CD14-positive monocyte (primary cell): ENCODE measurements around the gene DENND5B. TPM values are rescaled to one million over a fixed set of nuclear protein-coding genes. Genes with fewer than 3 reads are reported as not detected.

Experiments
- DNase-seq, 3 donors: peaks; one replicate each; pipeline ENCODE4 v3.0.0-alpha.2; 2011 to 2022
- H2AFZ ChIP-seq: 2 replicates; pipeline ENCODE4 v1.6.0; 2012; ENCODE audit warnings: mild to moderate bottlenecking, low read depth, low read length, inconsistent platforms; ENCODE audit not compliant: insufficient read depth, poor library complexity, severe bottlenecking
- H3K27ac ChIP-seq, 2 donors: 1 replicate in 1 of 2; 2 replicates in 1 of 2; pipeline ENCODE4 v1.5.1; 2012 to 2013; ENCODE audit warnings: low read length in 2 of 2, control low read depth in 1 of 2, inconsistent platforms in 1 of 2, low read depth in 1 of 2, mild to moderate bottlenecking in 1 of 2
- H3K27me3 ChIP-seq, 2 donors: one replicate each; pipeline versions ENCODE4 v1.6.0 to v1.6.1; 2011 to 2013; ENCODE audit warnings: low read length in 2 of 2; ENCODE audit not compliant: control insufficient read depth in 2 of 2, insufficient read depth in 2 of 2
- H3K36me3 ChIP-seq, 2 donors: replicated peaks in 1 of 2; 1 replicate in 1 of 2; 2 replicates in 1 of 2; pipeline versions ENCODE4 v1.5.1 to v1.6.1; 2012 to 2013; ENCODE audit warnings: low read length in 2 of 2, control low read depth in 1 of 2, inconsistent platforms in 1 of 2, mild to moderate bottlenecking in 1 of 2; ENCODE audit not compliant: insufficient read depth in 2 of 2, control insufficient read depth in 1 of 2
- H3K4me1 ChIP-seq, 2 donors: 1 replicate in 1 of 2; 2 replicates in 1 of 2; pipeline versions ENCODE4 v1.5.1 to v1.6.1; 2012 to 2013; ENCODE audit warnings: low read length in 2 of 2, control low read depth in 1 of 2, inconsistent platforms in 1 of 2, mild to moderate bottlenecking in 1 of 2, moderate library complexity in 1 of 2; ENCODE audit not compliant: insufficient read depth in 2 of 2, control insufficient read depth in 1 of 2
- H3K4me2 ChIP-seq: replicated peaks from 2 replicates; pipeline ENCODE3; 2012; ENCODE audit warnings: low read length, moderate library complexity, mild to moderate bottlenecking; ENCODE audit not compliant: poor library complexity, severe bottlenecking; ENCODE audit errors: extremely low read depth
- H3K4me3 ChIP-seq, 3 experiments: fragments of 200-600 bp in 1 of 3; sonication (generic) in 1 of 3; replicated peaks in 1 of 3; 1 replicate in 2 of 3; 2 replicates in 1 of 3; pipeline ENCODE4 v1.5.1; 2011 to 2013; ENCODE audit warnings: low read length in 3 of 3, mild to moderate bottlenecking in 3 of 3, control low read depth in 2 of 3, low read depth in 2 of 3, inconsistent platforms in 1 of 3, moderate library complexity in 1 of 3
- H3K79me2 ChIP-seq: 2 replicates; pipeline ENCODE4 v1.6.0; 2012; ENCODE audit warnings: mild to moderate bottlenecking, control low read depth, inconsistent platforms, low read length, moderate library complexity; ENCODE audit not compliant: insufficient read depth
- H3K9ac ChIP-seq: 2 replicates; pipeline ENCODE4 v1.6.0; 2017; ENCODE audit warnings: low read length, mild to moderate bottlenecking; ENCODE audit not compliant: insufficient read depth, poor library complexity, severe bottlenecking
- H3K9me3 ChIP-seq, 2 donors: replicated peaks in 1 of 2; 1 replicate in 1 of 2; 2 replicates in 1 of 2; pipeline versions ENCODE4 v1.5.1 to v1.6.1; 2012 to 2013; ENCODE audit warnings: low read length in 2 of 2, control low read depth in 1 of 2; ENCODE audit not compliant: control insufficient read depth in 1 of 2, insufficient read depth in 1 of 2
- H4K20me1 ChIP-seq: 2 replicates; pipeline ENCODE4 v1.6.0; 2012; ENCODE audit warnings: mild to moderate bottlenecking, low read length, control low read depth, moderate library complexity; ENCODE audit not compliant: insufficient read depth
- H3K27ac Mint-ChIP-seq, 7 donors: one replicate each; pipeline ENCODE4 v1.8.0; 2020; ENCODE audit warnings: mild to moderate bottlenecking in 7 of 7, mixed read lengths in 7 of 7, moderate library complexity in 6 of 7, inconsistent platforms in 2 of 7
- H3K27me3 Mint-ChIP-seq, 3 donors: one replicate each; pipeline ENCODE4 v1.8.0; 2021 to 2022; ENCODE audit warnings: low read depth in 3 of 3, mild to moderate bottlenecking in 3 of 3, mixed read lengths in 3 of 3, moderate library complexity in 3 of 3, inconsistent platforms in 1 of 3
- H3K36me3 Mint-ChIP-seq, 2 donors: one replicate each; pipeline ENCODE4 v1.8.0; 2020; ENCODE audit warnings: mixed read lengths in 2 of 2, inconsistent platforms in 1 of 2, mild to moderate bottlenecking in 1 of 2
- H3K4me1 Mint-ChIP-seq: one replicate; pipeline ENCODE4 v1.8.0; 2020; ENCODE audit warnings: mild to moderate bottlenecking, mixed read lengths
- H3K4me3 Mint-ChIP-seq, 2 donors: one replicate each; pipeline ENCODE4 v1.8.0; 2020; ENCODE audit warnings: mild to moderate bottlenecking in 2 of 2, mixed read lengths in 2 of 2, moderate library complexity in 1 of 2
- H3K9me3 Mint-ChIP-seq, 7 donors: one replicate each; pipeline ENCODE4 v1.8.0; 2020 to 2022; ENCODE audit warnings: mixed read lengths in 7 of 7, mild to moderate bottlenecking in 6 of 7, moderate library complexity in 6 of 7, inconsistent platforms in 2 of 7
- WGBS: methylation state at CpG from one replicate; pipeline ENCODE4 v1.1.5; 2013; ENCODE audit warnings: missing lambda C conversion rate; ENCODE audit not compliant: insufficient coverage; 5-methylcytosine and 5-hydroxymethylcytosine counted together
- intact Hi-C, 2 donors: fragments of 100-400 bp; cut with micrococcal nuclease; formaldehyde crosslinking; loops; one replicate each; pipeline versions ENCODE4 v1.15.0 to v1.15.1; 2023
- polyA plus RNA-seq, 3 donors: library from polyadenylated mRNA; depleted of rRNA in 1 of 3; unstranded in 2 of 3; stranded (reverse) in 1 of 3; fragments of 300-500 nt in 2 of 3; fragments of >200 nt in 1 of 3; fragmentation: Illumina TruSeq in 2 of 3; gene quantifications; 1 replicate in 2 of 3; 2 replicates in 1 of 3; pipeline ENCODE4 v1.2.3, GENCODE V29; 2012 to 2021
- TF ChIP-seq, protein P1 (sequence below): fragments of 200-600 bp; IDR thresholded peaks from one replicate; pipeline ENCODE4 v1.8.0; 2022; ENCODE audit warnings: antibody characterized with exemption, mild to moderate bottlenecking

The DENND5B gene
- polyA plus RNA-seq, 3 donors, result 0.23 to 0.36 (median 0.36) TPM

DNA sequence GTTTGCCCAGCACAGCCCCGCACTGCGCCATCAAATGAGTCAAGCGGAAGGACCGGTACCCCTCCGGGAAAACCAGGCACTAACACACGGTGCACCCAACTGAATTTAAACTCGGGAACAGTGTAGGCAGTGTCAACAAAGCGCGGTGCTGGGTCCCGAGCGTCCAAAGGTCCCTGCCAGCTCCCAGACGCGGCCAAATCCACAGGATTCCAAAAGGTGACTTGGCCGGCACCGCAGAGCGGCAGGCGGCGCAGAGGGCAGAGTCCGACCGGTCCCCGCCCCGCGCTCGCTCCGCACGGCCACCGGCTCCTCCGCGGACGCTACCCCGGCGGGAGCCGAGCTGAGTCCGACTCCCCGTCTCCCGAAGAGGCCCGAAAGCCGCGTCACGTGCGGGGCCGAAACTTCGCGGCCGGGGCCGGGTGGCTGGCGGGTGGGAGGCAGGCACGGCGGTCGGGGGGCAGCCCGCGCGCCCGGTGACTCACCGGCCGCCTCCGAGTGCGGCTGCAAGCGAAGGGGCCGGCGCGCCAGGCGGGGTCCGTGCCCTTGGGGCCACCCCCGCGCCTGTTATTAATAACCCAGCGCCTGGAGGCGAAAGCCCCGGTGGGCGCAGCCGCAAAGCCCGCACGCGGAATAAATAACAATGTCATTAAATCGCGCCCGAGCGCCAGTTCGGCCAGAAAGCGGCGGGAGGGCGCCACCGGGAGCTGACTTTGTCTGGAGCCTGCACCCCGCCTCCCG is 863 bp downstream of the DENND5B start:
- under 1% methylated on average over 84 of the region's 85 CpGs for WGBS
- Histone ChIP-seq H3K4me3 (peak overlapping the region; percentile 49 to 89 (median 68)), H3K36me3 (no peaks in the 10 kb centered on the region), H3K9me3 (no peaks in the 10 kb centered on the region), H3K4me2 (peak overlapping the region; percentile 98), H3K9ac (peak overlapping the region; percentile 75), H4K20me1 (no peaks in the 10 kb centered on the region), H3K27me3 (peaks cover 11 to 17% of the 10 kb centered on the region in 2 donors), H2AFZ (peak overlapping the region; percentile 92), H3K4me1 (peaks cover 10 to 16% of the 10 kb centered on the region in 2 donors), H3K27ac (peak overlapping the region in 1 of 2 donors; percentile 50), H3K79me2 (peaks cover 4% of the 10 kb centered on the region)
- Mint-ChIP-seq H3K9me3 (peaks cover 0 to 9% (median 0%) of the 10 kb centered on the region in 7 donors), H3K27ac (peak overlapping the region in 4 of 7 donors; percentile 24 to 58 (median 35)), H3K36me3 (peaks cover 0 to 4% of the 10 kb centered on the region in 2 donors), H3K4me3 (peak overlapping the region; percentile 96 to 99), H3K4me1 (peaks cover 15% of the 10 kb centered on the region), H3K27me3 (peaks cover 17 to 37% (median 25%) of the 10 kb centered on the region in 3 donors)
- intact Hi-C loops, result no loop called here
- TF ChIP-seq, protein P1, sequence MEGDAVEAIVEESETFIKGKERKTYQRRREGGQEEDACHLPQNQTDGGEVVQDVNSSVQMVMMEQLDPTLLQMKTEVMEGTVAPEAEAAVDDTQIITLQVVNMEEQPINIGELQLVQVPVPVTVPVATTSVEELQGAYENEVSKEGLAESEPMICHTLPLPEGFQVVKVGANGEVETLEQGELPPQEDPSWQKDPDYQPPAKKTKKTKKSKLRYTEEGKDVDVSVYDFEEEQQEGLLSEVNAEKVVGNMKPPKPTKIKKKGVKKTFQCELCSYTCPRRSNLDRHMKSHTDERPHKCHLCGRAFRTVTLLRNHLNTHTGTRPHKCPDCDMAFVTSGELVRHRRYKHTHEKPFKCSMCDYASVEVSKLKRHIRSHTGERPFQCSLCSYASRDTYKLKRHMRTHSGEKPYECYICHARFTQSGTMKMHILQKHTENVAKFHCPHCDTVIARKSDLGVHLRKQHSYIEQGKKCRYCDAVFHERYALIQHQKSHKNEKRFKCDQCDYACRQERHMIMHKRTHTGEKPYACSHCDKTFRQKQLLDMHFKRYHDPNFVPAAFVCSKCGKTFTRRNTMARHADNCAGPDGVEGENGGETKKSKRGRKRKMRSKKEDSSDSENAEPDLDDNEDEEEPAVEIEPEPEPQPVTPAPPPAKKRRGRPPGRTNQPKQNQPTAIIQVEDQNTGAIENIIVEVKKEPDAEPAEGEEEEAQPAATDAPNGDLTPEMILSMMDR, result no peak
- peak; percentile 25 to 43 (median 27) for DNase-seq

DNA sequence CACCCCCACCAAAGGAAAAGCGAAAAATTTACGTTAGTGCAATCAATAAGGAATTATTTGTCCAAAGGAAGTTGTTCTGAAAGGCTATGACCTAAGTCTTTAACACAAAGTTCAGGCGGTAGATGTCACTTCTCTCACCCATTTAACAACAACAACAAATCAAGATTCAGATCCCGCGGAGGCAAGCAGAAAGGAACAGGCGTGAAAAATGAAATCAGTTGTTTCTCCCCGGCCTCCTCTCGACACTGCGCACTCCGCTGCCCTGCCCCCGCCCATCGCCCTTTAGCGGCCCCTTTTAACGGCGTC is 1.4 kb downstream of the DENND5B start:
- Histone ChIP-seq H3K79me2 (peaks cover 4% of the 10 kb centered on the region), H2AFZ (peak overlapping the region; percentile 92), H3K36me3 (no peaks in the 10 kb centered on the region), H3K9me3 (no peaks in the 10 kb centered on the region), H4K20me1 (no peaks in the 10 kb centered on the region), H3K4me1 (peaks cover 10 to 16% of the 10 kb centered on the region in 2 donors), H3K27ac (peak overlapping the region in 1 of 2 donors; percentile 50), H3K4me3 (peak overlapping the region; percentile 49 to 89 (median 68)), H3K27me3 (peaks cover 11 to 17% of the 10 kb centered on the region in 2 donors), H3K4me2 (peak overlapping the region; percentile 98), H3K9ac (peak overlapping the region; percentile 75)
- Mint-ChIP-seq H3K4me1 (peaks cover 15% of the 10 kb centered on the region), H3K9me3 (peaks cover 0 to 11% (median 1%) of the 10 kb centered on the region in 7 donors), H3K4me3 (peak overlapping the region; percentile 96 to 99), H3K36me3 (peaks cover 0 to 4% of the 10 kb centered on the region in 2 donors), H3K27me3 (peaks cover 17 to 32% (median 22%) of the 10 kb centered on the region in 3 donors), H3K27ac (peak overlapping the region in 4 of 7 donors; percentile 24 to 58 (median 35))
- TF ChIP-seq, protein P1, result no peak
- peak in 1 of 3 donors; percentile 16 for DNase-seq
- intact Hi-C loops, result no loop called here
- WGBS, result 0% methylated on average over 12 of the region's 15 CpGs
